Measurements from ENCODE around the gene VWA3B. TPM values are rescaled to one million over a fixed set of nuclear protein-coding genes. Genes with fewer than 3 reads are reported as not detected.
"Not testable (repeated sequence)": the region's sequence is repeated elsewhere in the genome, so short reads cannot be mapped to it uniquely, and the experiment has no call there.

Gene VWA3B, protein sequence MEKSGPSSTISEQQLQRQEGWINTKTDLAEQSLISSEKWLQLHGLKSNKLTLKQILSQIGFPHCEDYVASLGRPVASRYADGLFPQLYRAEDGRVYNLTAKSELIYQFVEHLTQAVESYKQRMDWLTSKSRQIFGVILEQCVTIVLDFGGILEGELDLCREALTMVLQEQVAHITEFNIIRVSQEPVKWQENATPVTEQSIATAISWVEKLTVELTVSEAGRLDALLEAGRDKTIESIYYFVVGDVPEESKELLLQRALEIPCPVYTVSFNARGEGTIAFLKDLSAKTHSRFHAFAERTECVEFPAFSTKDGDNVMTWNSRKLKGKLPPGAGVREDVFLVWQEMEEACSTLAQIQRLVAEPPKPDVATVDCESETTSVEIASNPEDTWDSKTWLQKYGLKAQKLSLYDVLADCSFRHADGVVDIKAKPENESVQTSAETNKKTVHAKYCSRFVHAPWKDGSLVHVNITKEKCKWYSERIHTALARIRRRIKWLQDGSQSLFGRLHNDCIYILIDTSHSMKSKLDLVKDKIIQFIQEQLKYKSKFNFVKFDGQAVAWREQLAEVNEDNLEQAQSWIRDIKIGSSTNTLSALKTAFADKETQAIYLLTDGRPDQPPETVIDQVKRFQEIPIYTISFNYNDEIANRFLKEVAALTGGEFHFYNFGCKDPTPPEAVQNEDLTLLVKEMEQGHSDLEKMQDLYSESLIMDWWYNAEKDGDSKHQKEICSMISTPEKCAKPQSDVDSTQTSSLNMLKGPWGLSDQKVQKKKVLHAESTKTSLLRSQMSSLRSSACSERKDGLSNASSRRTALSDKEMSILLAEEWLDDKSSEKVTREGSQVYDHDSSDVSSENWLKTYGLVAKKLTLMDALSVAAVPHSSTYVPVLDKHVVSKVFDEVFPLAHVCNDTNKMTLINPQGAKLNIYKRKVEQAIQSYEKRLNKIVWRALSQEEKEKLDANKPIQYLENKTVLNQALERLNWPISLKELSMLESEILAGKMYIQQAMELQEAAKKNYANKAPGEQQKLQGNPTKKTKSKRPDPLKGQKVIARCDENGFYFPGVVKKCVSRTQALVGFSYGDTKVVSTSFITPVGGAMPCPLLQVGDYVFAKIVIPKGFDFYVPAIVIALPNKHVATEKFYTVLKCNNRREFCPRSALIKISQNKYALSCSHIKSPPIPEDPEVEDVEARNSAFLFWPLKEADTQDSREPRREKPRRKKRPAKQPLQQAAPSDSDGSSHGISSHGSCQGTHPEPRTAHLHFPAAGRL (N-terminal part only)
- 0.13 TPM in 1 of 2 replicates, not detected in the other for total RNA-seq

GRCh38 chr2:98086491-98087446, at the start of gene VWA3B:
Gene VWA3B (plus strand): TSS chr2:98087167. CDS start chr2:98093093, 5,926 bp downstream.
- peak in 1 of 2 donors; percentile 5 for DNase-seq (ENCODE audit: low read depth in 2 of 2)

DNA sequence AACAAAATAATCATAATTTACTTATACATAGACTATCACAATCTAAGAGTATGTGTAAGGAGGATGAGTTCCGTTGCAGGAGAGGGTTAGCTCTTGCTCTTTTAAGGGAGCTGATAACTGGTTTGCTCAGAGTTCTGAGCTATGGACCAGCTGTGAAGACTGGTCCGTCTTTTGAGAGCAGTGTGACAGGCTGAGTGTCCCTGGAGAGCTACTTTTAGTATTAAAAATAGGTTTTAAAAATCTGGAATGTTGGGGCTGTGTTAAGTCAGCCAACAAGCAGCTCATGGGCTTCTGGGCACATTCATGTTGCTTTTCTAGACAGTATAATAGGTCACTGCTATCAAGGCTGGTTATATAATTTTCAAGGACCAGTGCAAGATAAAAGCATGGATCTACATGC, 49.8 kb upstream of the VWA3B start:
- DNase-seq (ENCODE audit: low read depth in 2 of 2) = no peak

DNA sequence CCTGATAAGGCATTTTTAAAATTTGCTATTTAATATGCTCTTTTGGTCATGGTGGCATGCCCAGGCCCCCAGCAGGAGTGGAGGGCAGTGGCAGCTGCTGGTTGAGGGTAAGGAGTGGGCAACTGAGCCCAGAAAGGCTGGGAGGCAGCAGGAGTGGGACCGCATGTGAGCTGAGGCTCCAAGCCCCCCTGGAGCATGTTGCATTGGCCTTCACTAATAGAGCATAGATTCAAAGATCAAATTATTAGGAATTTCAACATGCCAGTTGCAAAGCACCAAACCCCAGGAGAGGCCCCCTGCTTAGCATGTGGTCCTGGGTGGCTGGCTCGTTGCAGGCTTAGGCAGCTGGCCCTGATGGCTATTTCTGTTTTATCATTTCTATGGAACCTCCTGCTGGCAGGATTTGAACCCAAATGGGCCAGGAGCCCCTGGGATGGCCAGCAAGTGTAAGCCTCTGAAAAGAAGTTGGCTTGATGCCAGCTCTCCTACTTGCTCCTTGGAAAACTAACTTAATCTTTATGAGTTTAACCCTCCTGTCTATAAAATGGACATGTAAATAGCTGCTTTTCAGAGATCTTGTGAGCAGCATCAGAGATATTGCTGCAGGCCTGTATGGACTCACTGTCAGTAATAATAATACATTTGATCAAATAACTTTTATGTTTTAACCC, 49.2 kb upstream of the VWA3B start:
- DNase-seq (ENCODE audit: low read depth in 2 of 2) = no peak

- DNase-seq (ENCODE audit: low read depth in 2 of 2) = no peak
Observed at GRCh38 chr2:98039085-98039756, 47.7 kb upstream of the VWA3B start.

DNA sequence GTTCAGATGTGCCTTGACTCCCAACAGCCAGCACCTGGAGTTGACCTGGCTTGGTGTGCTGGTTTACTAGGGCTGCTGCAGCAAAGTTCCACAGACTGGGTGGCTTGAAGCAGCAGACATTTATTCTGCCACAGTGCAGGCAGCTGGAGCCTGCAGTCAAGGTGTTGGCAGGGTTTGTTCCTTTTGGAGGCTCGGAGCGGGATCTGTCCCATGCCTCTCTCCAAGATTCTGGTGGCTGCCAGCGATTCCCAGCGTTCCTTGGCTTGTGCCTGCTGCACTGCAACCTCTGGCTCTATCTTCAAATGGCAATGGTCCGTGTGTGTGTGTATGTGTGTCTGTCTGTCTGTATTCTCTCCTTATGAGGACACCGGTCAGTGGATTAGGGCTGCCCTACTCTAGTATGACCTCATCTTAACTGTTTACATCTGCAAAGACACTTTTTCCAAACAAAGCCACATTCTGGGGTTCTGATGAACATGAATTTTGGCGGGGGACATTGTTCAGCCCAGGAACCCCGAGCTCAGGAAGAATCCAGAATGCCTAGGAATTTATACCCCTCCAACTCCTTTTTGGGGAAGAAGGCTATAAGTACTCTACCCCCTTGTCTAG, 46.5 kb upstream of the VWA3B start:
- DNase-seq (ENCODE audit: low read depth in 2 of 2) = no peak

- DNase-seq (ENCODE audit: low read depth in 2 of 2) = no peak
Observed at GRCh38 chr2:98043101-98043500, 43.9 kb upstream of the VWA3B start.

GRCh38 chr2:98044730-98045129, 42.2 kb upstream of the VWA3B start:
- not testable (repeated sequence) for DNase-seq (ENCODE audit: low read depth in 2 of 2)

DNA sequence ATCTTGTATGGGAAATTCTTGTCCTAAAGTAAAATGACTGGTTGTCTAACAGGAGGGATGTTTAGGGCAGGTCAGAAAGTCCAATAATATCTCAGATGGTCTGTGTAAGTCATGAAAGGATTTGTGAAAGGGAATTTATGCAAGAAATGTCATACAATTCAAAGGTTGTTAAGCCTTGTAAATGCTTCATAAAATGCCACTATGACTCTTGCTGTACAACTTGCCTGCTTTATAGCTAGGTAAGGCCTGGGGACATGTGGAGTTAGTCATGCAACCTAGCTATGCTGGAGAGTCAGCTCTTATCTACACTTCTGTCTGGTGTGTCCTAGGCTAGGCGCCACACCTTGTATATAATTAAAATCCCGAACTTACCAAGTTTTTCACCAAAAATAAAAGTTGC, 36.9 kb upstream of the VWA3B start:
- DNase-seq (ENCODE audit: low read depth in 2 of 2) = no peak

DNA sequence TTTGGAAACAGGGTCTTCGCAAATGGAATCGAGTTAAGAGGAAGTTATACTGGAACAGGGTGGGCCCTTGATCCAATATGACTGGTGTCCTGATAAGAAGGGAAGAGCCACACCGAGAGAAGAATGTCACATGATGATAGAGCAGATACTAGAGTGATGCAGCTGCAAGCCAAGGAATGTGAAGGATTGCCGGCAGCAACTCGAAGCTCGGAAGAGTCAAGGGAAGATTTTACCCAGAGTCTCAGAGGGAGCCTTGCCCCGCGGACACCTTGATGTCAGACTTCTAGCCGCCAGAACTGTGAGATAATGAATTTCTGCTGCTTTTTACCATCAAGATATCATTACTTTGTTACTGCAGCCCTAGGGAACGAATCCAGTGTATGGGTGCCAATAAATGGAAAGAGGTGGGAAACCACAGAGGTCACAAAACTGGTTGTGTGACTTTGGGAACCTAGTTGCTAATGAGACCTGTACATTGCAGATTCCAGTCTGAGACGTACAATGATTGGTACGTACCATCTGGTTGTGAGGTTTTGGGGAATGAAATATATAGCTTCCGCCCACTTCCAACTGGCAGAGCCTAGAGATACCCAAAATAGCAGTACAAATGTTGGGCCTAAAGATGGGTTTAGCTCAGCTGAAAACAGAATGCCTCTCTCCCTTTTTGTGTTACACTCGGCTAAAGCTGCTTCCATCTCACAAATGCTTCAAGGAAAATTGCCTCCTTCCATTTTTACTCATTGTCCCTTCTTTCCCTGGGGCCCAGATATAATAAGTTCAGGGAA, 28.6 kb upstream of the VWA3B start:
- no peak for DNase-seq (ENCODE audit: low read depth in 2 of 2)

DNA sequence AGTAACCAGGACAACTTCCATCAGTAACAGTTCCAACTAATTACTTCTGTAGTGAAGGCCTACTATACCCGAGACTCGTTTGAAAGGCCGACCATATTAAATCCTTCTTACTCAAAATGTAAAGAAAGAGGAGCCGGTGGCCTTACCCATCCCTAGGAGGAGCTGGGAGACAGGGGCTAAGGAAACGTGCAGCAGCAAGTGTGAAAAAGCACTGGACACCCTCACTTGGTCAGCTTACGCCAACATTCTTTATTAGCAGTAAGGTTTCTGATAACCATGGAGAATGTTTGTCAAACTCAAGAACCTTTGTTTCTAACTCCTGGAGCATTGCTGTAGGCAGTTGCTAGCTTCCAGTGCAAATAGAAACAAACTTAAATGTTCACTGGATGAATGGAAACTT, 26.7 kb upstream of the VWA3B start:
- no peak for DNase-seq (ENCODE audit: low read depth in 2 of 2)

GRCh38 chr2:98063291-98063854, 23.6 kb upstream of the VWA3B start:
- DNase-seq (ENCODE audit: low read depth in 2 of 2) = no peak

- DNase-seq (ENCODE audit: low read depth in 2 of 2) = no peak
Observed at GRCh38 chr2:98065808-98066207, 21.2 kb upstream of the VWA3B start.

DNA sequence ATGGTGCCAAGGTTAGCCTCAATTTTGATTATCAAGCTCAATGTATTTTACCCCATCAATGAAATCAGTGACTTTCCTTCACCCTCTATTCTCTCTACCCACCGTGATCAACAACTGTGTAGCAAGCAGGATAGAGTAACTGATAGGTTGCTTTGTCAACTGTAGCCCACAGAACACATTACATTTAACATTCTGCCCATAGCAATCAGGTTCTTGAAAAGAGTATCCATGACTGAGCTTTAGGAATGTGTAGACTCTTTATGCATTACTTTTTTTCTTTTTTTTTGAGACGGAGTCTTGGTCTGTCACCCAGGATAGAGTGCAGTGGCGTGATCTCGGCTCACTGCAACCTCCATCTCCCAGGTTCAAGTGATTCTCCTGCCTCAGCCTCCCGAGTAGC, 19.8 kb upstream of the VWA3B start:
- DNase-seq (ENCODE audit: low read depth in 2 of 2) = no peak

DNA sequence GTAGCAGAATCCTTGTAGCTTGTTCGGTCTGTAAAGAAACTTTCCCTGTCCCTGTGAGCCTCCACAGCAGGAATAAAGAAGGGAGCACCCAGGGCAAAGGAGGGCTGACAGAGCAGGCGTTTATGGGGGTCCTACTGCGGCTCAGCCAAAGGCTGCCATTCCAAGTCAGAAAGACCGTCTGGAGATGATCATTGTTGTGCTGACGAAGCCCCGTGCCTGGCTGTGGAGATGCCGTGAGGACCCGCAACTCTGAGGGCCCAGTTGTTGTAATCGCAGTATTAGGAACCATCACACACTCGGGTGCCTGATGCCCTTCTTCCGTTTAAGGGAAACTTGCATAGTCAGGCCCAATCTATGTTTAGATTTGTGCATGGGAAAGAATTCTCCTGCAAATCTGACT, 16.9 kb upstream of the VWA3B start:
- DNase-seq (ENCODE audit: low read depth in 2 of 2) = no peak

DNA sequence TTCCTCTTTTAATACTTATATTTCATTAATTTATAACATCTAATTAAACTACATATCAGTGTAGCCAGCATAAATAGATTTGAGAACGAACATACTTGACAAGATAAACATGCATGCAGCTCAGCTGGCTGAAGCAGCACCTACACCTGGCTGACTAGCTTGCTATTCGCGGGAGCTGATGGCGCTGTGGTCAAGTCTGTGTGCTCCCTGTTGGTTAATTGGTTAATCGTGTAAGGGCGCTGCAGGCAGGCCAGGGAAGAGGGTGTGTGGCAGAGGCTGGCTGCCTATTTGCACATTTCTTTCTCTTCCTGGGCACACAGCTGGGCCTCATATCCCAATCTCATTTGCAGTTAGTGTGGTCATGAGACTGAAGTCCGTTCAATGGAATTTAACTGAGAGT, 14.5 kb upstream of the VWA3B start:
- no peak for DNase-seq (ENCODE audit: low read depth in 2 of 2)

DNA sequence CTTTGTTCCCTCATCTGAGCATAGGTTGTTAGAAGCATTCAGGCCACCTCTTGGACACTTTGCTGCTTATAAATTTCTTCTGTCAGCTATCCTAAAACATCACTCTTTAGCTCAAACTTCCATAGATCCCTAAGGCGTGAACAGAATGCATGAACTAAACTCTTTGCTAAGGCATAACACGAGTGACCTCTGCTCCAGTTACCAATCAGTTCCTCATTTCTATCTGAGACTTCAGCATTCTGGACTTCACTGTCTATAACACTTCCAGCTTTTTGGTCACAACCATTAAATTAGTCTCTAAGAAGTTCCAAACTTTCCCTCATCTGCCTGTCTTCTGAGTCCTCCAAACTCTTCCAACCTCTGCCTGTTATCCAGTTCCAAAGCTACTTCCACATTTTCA, 8.3 kb upstream of the VWA3B start:
- DNase-seq (ENCODE audit: low read depth in 2 of 2) = no peak

- no peak for DNase-seq (ENCODE audit: low read depth in 2 of 2)
Observed at GRCh38 chr2:98084151-98084868, 2.7 kb upstream of the VWA3B start.
